ENCODE measurements around the gene SLC36A1.

Gene SLC36A1

GRCh38 chr5:151487544-151487943 is 40.1 kb downstream of the SLC36A1 start:
- peaks cover 20% of the 10 kb centered on the region for H3K79me2 ChIP-seq
- no peak overlapping the region for H3K27ac ChIP-seq
- H3K27me3 ChIP-seq (ENCODE audit: control insufficient read depth, insufficient read depth, low read length): no peaks in the 10 kb centered on the region
- H3K36me3 ChIP-seq (ENCODE audit: control insufficient read depth, insufficient read depth, low read length): no peaks in the 10 kb centered on the region
- no peak overlapping the region for H2AFZ ChIP-seq
- no peaks in the 10 kb centered on the region for H3K4me1 ChIP-seq
- no peak overlapping the region for H3K4me2 ChIP-seq (ENCODE audit: low read length)
- H3K9ac ChIP-seq: no peak overlapping the region
- H3K4me3 ChIP-seq (ENCODE audit: low read depth, low read length): no peak overlapping the region
- TF ChIP-seq, protein P1, sequence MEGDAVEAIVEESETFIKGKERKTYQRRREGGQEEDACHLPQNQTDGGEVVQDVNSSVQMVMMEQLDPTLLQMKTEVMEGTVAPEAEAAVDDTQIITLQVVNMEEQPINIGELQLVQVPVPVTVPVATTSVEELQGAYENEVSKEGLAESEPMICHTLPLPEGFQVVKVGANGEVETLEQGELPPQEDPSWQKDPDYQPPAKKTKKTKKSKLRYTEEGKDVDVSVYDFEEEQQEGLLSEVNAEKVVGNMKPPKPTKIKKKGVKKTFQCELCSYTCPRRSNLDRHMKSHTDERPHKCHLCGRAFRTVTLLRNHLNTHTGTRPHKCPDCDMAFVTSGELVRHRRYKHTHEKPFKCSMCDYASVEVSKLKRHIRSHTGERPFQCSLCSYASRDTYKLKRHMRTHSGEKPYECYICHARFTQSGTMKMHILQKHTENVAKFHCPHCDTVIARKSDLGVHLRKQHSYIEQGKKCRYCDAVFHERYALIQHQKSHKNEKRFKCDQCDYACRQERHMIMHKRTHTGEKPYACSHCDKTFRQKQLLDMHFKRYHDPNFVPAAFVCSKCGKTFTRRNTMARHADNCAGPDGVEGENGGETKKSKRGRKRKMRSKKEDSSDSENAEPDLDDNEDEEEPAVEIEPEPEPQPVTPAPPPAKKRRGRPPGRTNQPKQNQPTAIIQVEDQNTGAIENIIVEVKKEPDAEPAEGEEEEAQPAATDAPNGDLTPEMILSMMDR (IDR thresholded peaks at IDR 0.05): no peak
- H3K9me3 ChIP-seq (ENCODE audit: control insufficient read depth, low read length): no peaks in the 10 kb centered on the region

GRCh38 chr5:151490627-151491026 is 43.2 kb downstream of the SLC36A1 start:
- Histone ChIP-seq H3K27me3 (ENCODE audit: control insufficient read depth, insufficient read depth, low read length) (no peaks in the 10 kb centered on the region), H3K9me3 (ENCODE audit: control insufficient read depth, low read length) (no peaks in the 10 kb centered on the region), H3K4me2 (ENCODE audit: low read length) (no peak overlapping the region), H3K4me3 (ENCODE audit: low read depth, low read length) (no peak overlapping the region), H3K79me2 (peaks cover 10% of the 10 kb centered on the region), H3K9ac (no peak overlapping the region), H3K27ac (peak overlapping the region; percentile 3), H2AFZ (no peak overlapping the region), H3K4me1 (no peaks in the 10 kb centered on the region), H3K36me3 (ENCODE audit: control insufficient read depth, insufficient read depth, low read length) (no peaks in the 10 kb centered on the region)
- TF ChIP-seq, protein P1 (IDR thresholded peaks at IDR 0.05): no peak

- no peaks in the 10 kb centered on the region for H3K36me3 ChIP-seq (ENCODE audit: control insufficient read depth, insufficient read depth, low read length)
- no peak overlapping the region for H3K4me3 ChIP-seq (ENCODE audit: low read depth, low read length)
- peaks cover 7% of the 10 kb centered on the region for H3K79me2 ChIP-seq
- TF ChIP-seq, protein P1 (IDR thresholded peaks at IDR 0.05): no peak
- no peak overlapping the region for H3K9ac ChIP-seq
- H3K9me3 ChIP-seq (ENCODE audit: control insufficient read depth, low read length): no peaks in the 10 kb centered on the region
- no peak overlapping the region for H2AFZ ChIP-seq
- H3K4me1 ChIP-seq: no peaks in the 10 kb centered on the region
- H3K4me2 ChIP-seq (ENCODE audit: low read length): no peak overlapping the region
- H3K27ac ChIP-seq: peak overlapping the region; percentile 3
- no peaks in the 10 kb centered on the region for H3K27me3 ChIP-seq (ENCODE audit: control insufficient read depth, insufficient read depth, low read length)
Observed at GRCh38 chr5:151491062-151491461, 43.7 kb downstream of the SLC36A1 start.

DNA sequence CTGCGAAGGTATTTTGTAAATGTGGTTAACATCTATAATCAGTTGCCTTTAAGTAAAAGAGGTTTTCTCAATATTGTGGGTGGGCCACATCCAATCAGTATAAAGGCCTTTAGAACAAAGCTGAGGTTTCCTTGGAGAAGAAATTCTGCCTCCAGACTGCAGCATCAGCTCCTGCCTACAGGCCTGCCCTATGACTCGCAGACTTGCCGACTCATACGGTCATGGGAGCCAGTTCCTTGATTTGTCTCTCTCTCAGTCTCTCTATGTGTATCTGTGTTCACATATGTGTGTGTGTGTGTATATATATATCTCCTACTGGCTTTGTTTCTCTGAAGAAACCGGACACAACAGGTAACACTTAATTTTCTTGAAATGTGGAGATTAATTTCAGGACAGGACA is 45.3 kb downstream of the SLC36A1 start:
- Histone ChIP-seq H3K4me1 (no peaks in the 10 kb centered on the region), H3K9ac (no peak overlapping the region), H3K4me2 (ENCODE audit: low read length) (no peak overlapping the region), H3K27ac (no peak overlapping the region), H2AFZ (no peak overlapping the region), H3K9me3 (ENCODE audit: control insufficient read depth, low read length) (no peaks in the 10 kb centered on the region), H3K4me3 (ENCODE audit: low read depth, low read length) (no peak overlapping the region), H3K27me3 (ENCODE audit: control insufficient read depth, insufficient read depth, low read length) (no peaks in the 10 kb centered on the region), H3K79me2 (peaks cover 7% of the 10 kb centered on the region), H3K36me3 (ENCODE audit: control insufficient read depth, insufficient read depth, low read length) (no peaks in the 10 kb centered on the region)
- TF ChIP-seq, protein P1 (IDR thresholded peaks at IDR 0.05): no peak

- TF ChIP-seq, protein P1 (IDR thresholded peaks at IDR 0.05): no peak
- Histone ChIP-seq H3K36me3 (ENCODE audit: control insufficient read depth, insufficient read depth, low read length) (no peaks in the 10 kb centered on the region), H3K27ac (no peak overlapping the region), H3K27me3 (ENCODE audit: control insufficient read depth, insufficient read depth, low read length) (no peaks in the 10 kb centered on the region), H3K9me3 (ENCODE audit: control insufficient read depth, low read length) (no peaks in the 10 kb centered on the region), H3K79me2 (peaks cover 3% of the 10 kb centered on the region), H3K9ac (no peak overlapping the region), H2AFZ (no peak overlapping the region), H3K4me3 (ENCODE audit: low read depth, low read length) (no peak overlapping the region), H3K4me1 (no peaks in the 10 kb centered on the region), H3K4me2 (ENCODE audit: low read length) (no peak overlapping the region)
Observed at GRCh38 chr5:151493665-151494064, 46.3 kb downstream of the SLC36A1 start.

Measured in parathyroid adenoma (tissue), 2 donors.